NCI-H69 (cell line): ENCODE data around the gene SCAP.
"Not testable (repeated sequence)": the region's sequence is repeated elsewhere in the genome, so short reads cannot be mapped to it uniquely, and the experiment has no call there.

Experiments
- DNase-seq: peaks from one replicate; lab custom pipeline; 2025; lab: John Stamatoyannopoulos, UW

SCAP gene

DNA sequence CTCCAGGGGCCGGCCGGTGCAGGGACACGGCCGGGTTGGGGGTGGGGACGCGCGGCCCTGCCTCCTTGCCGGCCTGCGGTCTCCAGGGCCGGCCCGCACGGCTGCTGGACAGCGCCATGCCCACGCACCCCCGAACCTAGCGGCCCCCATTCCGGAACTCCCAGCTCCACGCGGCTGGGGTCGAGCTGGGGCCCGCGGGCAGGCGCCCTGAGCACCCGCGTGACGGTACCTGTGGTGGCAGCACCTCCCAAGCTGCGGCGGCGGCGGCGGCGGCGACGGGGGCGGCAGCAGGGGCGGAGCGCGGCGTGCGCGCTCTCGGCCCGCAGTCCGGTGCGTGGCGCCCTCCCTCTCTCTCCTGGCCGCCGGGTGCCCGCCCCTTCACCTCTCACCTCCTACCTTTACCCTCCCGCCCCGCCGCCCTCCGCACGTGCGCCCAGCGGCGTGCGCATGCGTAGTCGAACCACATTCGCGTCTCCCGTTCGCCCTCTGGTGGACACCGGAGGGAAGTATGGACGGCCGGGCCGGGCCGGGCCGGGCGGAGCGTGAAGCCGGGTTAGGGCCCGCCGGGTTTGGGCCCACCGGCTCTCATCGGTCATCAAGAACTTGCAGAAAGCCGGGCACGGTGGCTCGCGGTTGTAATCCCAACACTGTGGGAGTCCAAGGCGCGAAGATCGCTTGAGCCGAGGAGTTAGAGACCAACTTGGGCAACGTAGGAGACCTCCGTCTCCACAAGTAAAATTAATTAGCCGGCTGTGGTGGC lies at the start of gene SCAP:
TSS of gene SCAP (minus strand) at position 372 of the 760 bp plus-strand sequence. CDS start 32,948 bp downstream, outside the sequence.
- peak; percentile 86 for DNase-seq

DNA sequence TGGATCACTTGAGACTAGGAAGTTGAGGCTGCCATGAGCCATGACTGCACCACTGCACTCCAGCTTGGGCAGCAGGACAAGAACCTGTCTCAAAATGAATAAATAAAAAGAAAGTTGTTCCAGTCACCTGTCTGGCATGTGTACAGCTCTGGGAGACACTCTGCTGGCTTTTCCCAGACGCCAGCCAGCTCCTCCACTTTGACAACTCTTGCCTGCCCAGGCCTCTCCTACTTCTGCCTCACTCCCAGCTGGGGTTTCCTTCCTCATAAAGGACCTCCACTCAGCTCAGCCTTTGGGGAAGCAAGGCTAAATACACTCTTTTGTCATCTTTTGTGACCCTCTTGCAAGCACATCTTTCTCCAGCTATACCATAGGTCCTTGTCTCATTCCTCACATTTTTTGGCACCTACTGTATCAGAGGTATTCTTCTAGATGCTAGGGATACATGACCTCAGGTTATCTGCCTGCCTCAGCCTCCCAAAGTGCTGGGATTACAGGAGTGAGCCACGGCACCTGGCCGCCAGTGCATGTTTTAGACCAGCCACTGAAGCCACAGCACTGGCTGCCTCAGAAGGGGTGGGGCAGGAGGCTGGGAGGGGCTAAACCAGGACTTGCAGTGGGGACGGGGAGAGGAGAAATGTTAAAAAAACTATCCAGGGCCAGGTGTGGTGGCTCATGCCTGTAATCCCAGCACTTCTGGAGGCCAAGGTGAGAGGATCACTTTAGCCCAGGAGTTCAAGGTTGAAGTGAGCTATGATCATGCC lies 47.8 kb upstream of the SCAP start:
- DNase-seq, result no peak

DNA sequence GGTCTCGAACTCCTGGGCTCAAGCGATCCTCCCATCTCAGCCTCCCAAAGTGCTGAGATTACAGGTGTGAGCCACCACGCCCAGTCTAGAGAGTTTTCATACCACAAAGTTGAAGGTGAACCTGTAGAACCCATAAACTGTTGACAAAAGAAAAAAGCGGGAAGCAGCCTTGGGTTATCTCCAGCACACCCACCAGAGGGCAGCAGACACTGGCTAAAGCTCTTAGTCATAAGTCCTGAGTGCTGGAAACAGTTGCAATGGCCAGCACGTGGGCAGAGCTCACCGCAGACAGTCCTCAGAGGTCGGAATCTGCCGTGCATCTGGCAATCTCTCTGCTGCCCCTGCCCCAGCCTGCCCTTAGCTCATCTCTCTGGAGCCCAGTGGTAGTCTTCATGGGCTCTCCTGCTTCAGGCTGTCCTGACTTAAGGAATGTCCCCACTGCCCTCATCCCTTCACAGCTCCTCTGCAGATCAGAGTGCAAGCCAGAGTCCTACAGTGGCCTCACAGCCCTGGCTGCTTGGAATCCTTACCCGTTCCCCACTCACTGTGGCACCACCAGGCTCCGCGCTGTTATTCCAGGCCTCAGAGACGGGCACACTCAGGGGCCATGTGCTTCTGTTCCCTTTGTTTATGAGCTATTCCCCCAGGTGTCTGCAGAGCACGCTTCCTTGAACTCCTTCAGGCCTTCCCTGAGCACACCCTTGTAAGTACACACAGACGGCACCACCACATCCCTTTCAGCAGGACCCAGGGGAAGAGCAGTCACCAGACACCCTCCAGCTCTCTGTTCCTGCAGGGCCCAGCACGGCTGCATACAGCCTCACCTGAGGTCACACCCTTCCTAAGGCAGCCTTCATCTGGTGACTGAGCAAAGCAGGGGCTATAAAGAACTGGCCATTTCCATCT lies 46.6 kb upstream of the SCAP start:
- peak; percentile 88 for DNase-seq

DNA sequence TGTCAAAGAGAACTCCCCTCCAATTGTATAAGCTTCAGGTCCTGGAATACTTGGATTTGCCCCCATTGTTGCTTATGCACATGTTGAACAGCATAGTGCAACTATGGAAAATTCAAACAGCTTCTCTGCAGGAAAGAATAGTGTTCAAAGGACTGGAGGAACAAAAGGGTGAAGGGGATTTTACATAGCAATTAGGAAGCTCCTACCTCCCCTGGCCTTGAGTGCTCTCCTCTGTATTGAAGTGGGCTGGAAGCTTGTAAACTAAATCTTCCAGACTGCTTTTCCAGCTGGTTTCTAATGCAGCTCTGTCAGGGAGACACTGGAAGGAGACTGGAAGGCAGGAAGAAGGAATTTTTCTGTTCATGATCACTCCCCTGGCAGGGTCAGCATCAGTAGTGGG lies 45.0 kb upstream of the SCAP start:
- no peak for DNase-seq

DNA sequence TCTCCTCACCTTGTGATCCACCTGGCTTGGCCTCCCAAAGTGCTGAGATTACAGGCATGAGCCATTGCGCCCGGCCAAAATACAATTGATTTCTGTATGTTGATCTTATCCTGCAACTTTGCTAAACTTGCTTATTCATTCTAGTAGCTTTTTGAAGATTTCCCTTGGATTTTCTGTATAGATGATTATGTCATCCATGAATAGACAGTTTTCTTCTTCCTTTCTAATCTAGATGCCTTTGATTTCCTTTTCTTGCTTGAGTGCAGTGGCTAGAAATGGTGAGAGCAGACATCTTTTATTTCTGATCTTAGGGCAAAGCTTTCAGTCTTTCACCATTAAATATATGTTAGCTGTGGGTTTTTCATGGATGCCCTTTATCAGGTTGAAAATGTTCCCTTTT lies 42.2 kb upstream of the SCAP start:
- no peak for DNase-seq

DNA sequence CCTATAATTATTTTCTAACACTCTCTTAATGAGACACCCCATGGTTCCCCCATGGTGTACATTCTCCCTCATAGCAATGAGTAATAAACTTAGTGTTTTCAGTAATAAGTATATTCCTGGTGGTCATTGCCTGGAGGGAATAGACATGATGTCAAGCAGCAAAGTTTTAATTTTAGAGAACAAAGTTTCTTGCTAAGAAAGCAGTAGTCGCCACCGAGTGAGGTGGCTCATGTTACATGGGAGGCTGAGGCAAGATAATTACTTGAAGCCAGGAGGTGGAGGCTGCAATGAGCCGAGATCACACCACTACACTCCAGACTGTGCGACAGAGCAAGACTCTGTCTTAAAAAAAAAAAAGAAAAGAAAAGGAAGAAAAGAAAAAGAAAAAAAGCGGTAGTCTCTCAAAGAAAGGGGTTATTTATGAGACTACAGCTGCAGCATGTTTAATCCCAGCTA lies 40.2 kb upstream of the SCAP start:
- peak; percentile 72 for DNase-seq

DNA sequence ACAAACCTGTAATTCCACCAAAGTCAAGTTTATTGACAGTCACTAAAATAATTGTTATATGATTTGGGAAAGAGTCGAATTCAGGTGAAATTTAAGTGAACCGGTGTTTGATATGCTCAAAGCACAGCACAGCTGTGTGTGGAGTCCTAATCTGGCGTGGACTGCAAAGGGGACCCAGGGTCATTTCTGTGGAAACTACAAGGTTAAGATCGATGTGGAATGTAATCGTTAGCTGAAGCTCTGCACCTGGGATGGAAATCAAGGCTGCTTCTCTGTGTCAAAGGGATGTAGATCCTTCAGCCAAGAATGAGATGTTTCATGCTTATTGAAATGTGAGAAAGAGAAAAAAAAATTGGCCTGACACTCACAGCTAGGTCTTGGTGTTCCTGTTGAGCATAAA lies 39.4 kb upstream of the SCAP start:
- no peak for DNase-seq

DNA sequence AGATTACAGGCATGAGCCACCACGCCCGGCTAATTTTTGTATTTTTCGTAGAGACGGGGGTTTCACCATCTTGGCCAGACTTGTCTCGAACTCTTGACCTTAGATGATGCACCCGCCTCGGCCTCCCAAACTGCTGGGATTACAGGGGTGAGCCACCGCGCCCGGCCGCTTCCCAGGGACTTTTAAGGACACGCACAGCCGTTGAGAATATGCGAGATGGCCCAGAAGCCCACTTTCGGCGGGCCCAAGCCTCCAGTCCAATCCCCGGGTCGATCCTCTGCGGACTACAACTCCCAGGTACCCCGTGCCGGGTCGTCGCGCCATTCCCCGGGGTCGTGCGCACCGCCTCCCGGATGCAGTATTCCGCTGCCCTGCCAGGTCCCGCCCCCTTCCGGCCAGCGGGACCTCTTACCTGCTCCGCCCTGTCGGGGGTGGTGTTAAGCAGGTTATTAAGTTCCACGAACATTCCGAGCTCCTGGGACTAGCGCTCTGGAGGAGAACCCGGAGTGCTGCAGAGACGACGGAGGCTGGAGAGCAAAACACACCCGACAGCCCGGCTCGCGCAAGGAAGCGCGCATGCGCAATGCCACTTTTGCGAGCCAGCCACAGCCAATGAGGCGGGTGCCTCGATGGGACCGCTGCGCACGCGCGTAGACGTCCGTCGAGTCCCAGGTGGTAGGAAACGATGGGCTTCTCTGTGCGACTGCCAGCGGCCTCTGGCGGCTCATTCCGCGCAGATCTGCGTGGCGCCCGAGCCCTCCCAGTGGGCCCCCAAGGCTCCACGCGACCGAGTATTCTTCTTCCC lies 37.6 kb upstream of the SCAP start, which contains the start of gene ELP6:
TSS of gene ELP6 (minus strand) at position 588 of the 805 bp plus-strand sequence. CDS start at position 466, 122 bp downstream.
- DNase-seq, result peak; percentile 95

DNA sequence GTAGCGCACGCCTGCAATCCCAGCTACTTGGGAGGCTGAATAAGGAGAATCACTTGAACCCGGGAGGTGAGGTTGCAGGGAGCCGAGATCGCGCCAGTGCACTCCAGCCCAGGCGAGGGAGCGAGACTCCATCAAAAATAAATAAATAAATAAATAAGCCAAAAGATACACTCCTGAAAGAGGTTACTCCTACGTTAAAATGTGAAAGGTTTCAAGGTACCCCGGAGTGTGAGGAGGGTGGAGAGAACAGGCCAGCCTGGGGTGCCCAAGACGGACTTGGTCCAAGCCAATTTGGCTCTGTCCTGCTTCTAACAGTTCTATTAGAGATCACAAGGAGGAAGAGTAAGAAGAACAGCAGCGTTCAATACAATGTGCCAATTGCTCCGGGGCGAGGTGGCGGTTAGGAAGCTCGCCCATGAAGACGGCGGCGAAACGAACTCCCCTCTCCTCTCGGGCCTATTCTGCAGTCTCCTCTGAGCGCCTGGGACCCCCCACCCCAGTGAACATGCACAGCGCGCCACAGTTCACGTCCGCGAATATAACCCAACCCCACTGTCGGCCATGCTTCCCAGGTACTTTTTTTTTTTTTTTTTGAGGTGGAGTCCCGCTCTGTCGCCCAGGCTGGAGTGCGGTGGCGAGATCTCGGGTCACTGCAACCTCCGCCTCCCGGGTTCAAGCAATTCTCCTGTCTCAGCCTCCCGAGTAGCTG lies 36.8 kb upstream of the SCAP start:
- peak; percentile 50 for DNase-seq

DNA sequence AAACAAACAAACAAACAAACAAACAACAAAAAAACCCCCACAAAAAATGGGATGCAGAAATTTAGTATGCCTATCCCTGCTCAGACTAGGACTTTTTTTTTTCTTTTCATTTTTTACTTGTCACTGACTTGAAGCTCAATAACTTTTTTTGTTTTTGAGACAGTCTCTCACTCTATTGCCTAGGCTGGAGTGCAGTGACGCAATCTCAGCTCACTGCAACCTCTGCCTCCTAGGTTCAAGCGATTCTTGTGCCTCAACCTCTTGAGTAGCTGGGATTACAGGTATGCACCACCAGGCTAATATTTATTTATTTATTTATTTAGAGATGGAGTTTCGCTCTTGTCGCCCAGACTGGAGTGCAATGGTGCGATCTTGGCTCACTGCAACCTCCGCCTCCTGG lies 29.5 kb upstream of the SCAP start:
- DNase-seq, result not testable (repeated sequence)

DNA sequence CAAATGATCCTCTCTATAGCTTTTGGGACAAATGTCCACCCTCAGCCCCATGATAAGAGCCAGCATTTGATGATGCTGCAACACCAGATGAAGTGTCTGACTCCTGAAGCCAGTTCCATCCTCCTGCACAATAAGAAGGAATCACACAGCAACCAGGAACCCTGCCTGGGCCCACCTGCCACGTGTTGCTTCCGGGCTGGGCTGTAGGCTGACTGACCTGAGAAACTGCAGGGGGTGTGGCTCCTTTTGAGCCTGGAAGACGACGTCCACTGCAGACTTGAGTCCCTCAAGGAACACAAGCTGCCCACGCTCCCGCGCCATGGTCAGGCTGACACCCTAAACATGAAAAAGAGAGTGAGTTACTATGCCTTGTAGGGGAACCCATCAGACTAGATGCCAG lies 28.4 kb upstream of the SCAP start:
- DNase-seq, result no peak

DNA sequence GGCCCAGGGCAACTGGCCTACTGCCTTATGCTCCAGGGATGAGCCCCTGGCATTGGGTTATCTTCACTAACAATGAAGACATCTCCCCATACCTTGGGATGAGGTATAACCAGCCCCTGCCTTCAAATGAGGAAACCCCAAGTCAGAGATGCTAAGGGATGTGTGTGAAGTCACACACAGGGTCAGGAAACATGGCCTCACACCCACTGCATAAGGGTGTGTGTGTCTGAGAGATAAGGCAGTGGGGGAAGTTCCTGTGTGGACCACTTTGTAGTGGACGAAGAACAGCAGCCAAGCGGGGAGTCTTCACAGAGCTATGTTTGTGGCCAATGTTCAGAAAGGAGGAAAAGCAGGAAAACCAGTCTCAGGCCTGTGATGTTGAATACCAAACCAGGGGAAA lies 27.3 kb upstream of the SCAP start:
- no peak for DNase-seq

DNA sequence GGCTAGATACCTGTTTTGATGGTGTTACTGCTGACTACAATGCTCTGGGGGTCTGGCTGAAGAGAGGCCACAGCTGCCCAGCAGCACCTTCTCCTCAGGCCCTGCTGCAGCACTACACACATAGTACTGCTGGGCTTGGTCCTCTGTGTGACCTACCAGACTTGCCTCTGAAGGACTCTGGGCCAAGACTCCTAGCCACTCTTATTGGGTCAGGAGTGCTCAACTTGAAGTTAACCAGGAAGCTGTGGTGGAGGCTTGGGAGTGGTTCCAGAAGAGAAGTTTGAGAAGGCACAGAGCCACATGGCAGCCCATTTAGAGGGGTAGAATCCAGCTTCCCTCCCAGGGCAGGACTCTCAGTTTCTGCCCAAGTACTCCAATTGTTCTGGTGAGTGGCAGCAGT lies 21.2 kb upstream of the SCAP start:
- no peak for DNase-seq

DNA sequence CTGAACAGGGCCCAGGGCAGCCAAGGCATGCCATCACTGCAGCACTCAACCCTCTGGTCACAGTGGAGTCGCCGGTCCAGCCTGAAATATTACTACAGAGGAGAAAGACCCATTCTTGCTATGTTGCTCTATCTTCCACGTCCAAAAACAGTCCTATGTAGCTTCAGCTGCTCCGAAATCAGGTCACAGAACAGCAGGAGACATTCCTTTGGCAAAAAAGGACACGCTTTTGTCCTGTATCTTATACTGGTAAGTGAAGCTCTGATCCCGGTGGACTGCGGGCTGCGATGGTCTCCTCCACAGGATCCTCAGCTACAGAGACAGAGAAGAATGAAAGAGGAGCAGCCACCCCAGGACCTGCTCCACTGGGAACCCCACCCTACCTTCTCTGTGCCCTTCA lies 20.1 kb upstream of the SCAP start:
- DNase-seq, result no peak

DNA sequence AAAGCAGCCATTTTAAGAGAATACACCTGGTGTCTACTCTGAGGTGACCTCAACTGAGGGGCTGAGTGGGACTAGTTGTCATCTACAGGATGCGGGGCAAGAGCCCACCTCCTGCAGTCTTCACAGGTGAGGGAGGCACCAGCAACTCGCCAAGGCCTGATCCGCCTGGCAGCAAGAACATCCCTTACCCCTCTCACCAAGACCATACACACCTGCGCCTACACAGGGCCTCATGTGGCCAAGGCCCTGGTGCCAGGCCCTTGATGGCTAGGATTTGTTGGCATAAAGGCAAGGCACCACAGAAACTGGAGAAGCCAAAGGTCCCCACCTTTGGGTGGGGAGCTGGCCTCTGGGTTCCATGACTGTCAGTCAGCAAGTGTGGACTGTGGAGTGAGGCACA lies 19.4 kb upstream of the SCAP start:
- no peak for DNase-seq

DNA sequence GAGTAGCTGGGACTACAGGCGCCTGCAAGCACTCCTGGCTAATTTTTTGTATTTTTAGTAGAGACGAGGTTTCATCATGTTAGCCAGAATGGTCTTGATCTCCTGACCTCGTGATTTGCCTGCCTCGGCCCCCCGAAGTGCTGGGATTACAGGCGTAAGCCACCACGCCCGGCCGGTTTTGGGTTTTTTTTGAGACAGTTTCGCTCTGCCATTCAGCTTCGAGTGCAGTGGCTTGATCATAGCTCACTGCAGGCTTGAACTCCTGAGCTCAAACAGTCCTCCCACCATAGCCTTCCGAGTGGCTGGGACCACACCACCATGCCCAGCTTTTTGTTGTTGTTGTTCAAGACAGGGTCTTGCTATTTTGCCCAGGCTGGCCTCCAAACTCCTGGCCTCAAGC lies 16.0 kb upstream of the SCAP start:
- DNase-seq, result no peak

DNA sequence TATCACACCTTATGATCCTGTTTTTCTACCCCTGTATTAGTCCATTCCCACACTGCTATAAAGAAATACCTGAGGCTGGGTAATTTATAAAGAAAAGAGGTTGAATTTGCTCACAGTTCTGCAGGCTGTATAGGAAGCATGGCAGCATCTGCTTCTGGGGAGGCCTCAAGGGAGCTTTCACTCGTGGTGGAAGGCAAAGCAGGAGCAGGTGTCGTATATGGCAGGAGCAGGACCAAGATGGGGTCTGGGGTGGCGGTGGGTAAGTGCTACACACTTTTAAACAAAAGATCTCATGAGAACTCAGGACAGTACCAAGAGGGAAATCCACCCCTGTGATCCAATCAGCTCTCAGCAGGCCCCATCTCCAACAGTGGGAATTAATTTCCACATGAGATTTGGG lies 15.4 kb upstream of the SCAP start:
- DNase-seq, result no peak

DNA sequence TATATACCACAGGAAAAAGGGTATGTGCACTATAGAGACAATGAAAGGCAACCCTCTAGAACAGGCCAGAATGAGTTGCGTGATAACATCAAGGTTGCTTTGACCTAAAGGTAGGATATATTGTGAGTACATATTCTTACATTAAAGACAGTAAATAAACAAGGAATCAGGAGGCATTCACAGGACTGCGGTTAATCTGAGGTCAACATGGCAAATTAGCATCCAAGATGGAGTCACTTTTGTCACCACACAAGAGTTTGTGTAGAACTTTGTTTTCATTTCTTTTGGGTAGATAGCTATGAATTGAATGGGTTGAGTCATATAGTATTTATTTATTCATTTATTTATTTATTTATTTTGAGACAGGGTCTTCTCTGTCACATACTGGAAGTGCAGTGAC lies 11.5 kb upstream of the SCAP start:
- no peak for DNase-seq

DNA sequence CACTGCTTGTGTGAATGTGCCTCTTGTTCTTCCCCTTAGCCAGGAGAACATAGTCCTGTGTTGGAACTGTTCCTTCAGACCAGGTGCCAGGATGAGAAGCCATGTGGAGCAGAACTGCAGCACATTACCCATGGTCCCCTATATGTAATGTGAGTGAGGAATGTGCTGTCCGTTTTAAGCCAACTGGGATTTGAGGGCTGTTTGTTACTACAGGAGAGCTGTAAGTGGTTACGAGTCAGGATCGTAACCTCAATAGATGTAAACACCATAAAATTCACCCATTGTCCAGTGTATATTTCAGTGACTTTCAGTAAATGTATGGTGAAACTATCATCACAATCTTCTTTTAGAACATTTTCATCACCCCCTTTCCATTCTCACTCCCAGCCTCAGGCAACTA lies 10.1 kb upstream of the SCAP start:
- DNase-seq, result no peak

DNA sequence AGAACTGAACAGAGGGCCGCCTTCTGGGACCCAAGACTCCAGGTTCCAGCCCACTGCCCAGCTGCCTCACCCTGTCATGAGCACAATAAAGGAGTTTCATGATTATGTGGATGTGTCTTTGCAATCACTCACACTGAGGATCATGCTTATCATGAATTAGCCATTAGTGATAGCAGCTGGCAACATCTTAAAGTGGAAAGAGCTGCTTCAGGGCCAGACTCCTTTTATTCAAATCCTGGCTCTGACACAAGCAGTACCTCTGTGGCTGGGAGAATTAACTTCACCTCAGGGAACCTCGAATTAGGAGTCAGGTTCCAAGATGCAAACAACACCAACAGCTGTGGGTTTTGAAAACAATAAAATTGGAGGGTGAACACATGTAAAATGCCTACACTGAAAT lies 6.6 kb upstream of the SCAP start:
- peak; percentile 57 for DNase-seq

DNA sequence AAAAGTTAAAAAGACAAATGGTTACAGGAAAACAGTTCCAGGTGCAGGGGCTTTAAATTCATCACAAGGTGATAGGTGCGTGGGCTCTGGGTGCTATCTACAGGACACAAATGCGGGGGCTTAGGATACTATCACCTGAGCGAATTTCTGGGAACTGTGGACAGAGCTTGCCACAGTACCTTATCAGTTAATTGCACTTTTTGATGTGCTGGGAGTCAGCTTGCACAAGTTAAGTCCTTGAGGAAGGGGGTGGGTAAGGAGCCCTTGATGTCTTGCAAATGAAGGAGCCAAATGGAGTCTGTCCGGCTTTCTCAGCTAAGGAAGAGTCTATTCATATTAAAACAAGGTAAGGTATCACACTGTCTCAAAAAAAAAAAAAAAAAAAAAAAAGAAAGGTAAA lies 6.0 kb upstream of the SCAP start:
- DNase-seq, result not testable (repeated sequence)
